ENCODE data around the gene CMTM1.

CMTM1 gene

DNA sequence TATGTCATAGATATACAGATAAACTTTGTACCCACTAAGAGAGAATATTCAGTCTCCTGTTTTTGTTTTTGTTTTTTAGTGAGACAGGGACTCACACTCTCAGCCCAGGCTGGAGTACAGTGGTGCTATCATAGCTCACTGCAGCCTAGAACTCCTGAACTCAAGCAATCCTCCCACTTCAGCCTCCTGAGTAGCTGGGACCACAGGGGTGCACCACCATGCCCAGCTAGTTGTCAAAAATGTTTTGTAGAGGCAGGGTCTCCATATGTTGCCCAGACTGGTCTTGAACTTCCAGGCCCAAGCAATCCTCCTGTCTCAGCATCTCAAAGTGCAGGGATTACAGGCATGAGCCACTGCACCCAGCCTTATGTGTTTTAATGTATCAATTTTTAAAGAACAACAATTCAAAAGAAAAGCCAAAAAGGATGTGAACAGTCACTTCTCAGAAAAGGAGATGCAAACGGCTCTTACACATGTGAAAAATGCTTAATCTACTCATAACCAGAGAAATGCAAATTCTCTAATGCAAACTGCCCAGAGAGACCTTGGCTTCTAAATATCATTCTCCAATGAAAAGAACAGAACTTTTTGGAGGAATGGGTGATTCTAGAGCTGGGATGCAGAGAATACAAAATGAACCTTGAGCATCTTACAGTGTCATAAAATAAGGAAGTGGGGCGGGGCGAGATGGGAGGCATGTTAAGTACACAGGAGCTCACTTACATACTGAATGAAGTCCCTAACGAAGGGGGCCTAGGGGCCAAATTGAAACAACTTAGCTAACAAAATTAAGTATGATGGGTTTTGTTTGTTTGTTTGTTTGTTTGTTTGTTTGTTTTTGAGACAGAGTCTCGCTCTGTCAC, 31.0 kb downstream of the CMTM1 start:
- no peaks in the 10 kb centered on the region for H3K27me3 Mint-ChIP-seq
- peak overlapping the region; percentile 41 for H3K4me3 Mint-ChIP-seq
- peaks cover 10% of the 10 kb centered on the region for H3K36me3 Mint-ChIP-seq
- CTCF ChIA-PET, result interaction anchor here (1.5 to 5.6 kb wide), 3 partner anchors 7 to 11 kb away, joined by 5 to 29 read pairs (median 10); no protein-coding TSS in a partner anchor
- H3K4me1 Mint-ChIP-seq, result peaks cover 57% of the 10 kb centered on the region
- peaks cover 8% of the 10 kb centered on the region for H3K9me3 Mint-ChIP-seq
- peak overlapping the region; percentile 95 for H3K27ac Mint-ChIP-seq
- peak; percentile 43 for DNase-seq

- Mint-ChIP-seq H3K4me3 (no peak overlapping the region), H3K36me3 (peaks cover 10% of the 10 kb centered on the region), H3K27me3 (no peaks in the 10 kb centered on the region), H3K4me1 (peaks cover 62% of the 10 kb centered on the region), H3K9me3 (peaks cover 8% of the 10 kb centered on the region), H3K27ac (peak overlapping the region; percentile 95)
- DNase-seq, result peak; percentile 42
- CTCF ChIA-PET, result interaction anchor here (1.4 to 5.6 kb wide), 2 partner anchors 8 to 10 kb away, joined by 4 to 29 read pairs; no protein-coding TSS in a partner anchor
These were observed 31.9 kb downstream of the CMTM1 start for GRCh38 chr16:66598111-66598510.

GRCh38 chr16:66599726-66600125, 33.5 kb downstream of the CMTM1 start:
- no peak for DNase-seq
- H3K4me1 Mint-ChIP-seq, result peaks cover 65% of the 10 kb centered on the region
- H3K27me3 Mint-ChIP-seq, result peaks cover 5% of the 10 kb centered on the region
- H3K9me3 Mint-ChIP-seq, result peaks cover 8% of the 10 kb centered on the region
- H3K4me3 Mint-ChIP-seq, result no peak overlapping the region
- H3K27ac Mint-ChIP-seq, result no peak overlapping the region
- CTCF ChIA-PET, result interaction anchor here (1.2 to 5.6 kb wide), 2 partner anchors 10 to 37 kb away, joined by 4 to 29 read pairs; no protein-coding TSS in a partner anchor
- H3K36me3 Mint-ChIP-seq, result peaks cover 13% of the 10 kb centered on the region

DNA sequence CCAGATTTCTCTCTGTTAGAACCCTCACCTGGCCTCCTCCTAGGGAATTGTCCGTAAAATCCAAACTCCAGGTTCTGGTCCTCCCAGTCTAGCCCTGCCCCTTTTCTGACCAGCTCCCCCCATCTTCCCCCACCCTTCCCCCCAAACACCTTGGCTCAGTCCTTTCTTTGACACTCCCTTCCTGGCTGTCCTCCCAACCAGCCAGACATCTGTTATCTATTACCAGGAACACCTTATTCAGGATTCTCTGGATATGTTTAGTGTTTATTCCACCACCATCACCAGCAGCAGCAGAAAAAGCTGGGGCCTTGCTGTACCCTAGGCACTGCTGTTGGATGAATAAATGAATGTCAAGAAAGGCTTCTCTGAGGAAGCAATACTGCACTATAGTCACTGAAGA, 34.2 kb downstream of the CMTM1 start:
- Mint-ChIP-seq H3K27ac (no peak overlapping the region), H3K4me3 (no peak overlapping the region), H3K9me3 (peaks cover 8% of the 10 kb centered on the region), H3K27me3 (peaks cover 5% of the 10 kb centered on the region), H3K36me3 (peaks cover 13% of the 10 kb centered on the region), H3K4me1 (peaks cover 60% of the 10 kb centered on the region)
- no peak for DNase-seq
- CTCF ChIA-PET, result interaction anchor here (0.8 to 5.6 kb wide), 4 partner anchors 11 to 194 kb away, joined by 3 to 29 read pairs (median 4); no protein-coding TSS in a partner anchor

DNA sequence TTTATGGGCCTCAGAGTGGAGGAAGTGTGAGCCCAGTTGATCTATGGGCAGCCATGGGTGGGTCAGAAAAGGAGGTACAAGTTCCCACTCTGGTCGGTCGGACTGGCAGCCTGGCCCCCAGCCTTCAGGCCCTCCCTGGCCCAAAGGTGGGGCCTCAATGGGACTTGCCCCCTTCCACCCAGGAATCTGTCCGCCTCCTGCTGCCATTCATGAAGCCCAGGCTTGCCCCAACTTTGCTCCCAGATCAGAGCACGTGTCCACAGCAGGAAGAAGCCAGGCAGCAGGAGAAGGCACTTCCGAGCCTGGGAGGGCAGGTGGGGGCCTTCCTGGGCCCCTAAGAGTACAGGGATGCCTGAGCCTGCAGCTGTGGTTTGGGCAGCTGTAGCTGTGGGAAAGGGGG, 35.2 kb downstream of the CMTM1 start:
- Mint-ChIP-seq H3K27ac (no peak overlapping the region), H3K27me3 (peaks cover 5% of the 10 kb centered on the region), H3K4me3 (no peak overlapping the region), H3K36me3 (peaks cover 18% of the 10 kb centered on the region), H3K9me3 (peaks cover 8% of the 10 kb centered on the region), H3K4me1 (peaks cover 65% of the 10 kb centered on the region)
- no peak for DNase-seq
- CTCF ChIA-PET, result interaction anchor here (1.1 to 5.6 kb wide), 2 partner anchors 12 to 50 kb away, joined by 3 to 29 read pairs; no protein-coding TSS in a partner anchor

DNA sequence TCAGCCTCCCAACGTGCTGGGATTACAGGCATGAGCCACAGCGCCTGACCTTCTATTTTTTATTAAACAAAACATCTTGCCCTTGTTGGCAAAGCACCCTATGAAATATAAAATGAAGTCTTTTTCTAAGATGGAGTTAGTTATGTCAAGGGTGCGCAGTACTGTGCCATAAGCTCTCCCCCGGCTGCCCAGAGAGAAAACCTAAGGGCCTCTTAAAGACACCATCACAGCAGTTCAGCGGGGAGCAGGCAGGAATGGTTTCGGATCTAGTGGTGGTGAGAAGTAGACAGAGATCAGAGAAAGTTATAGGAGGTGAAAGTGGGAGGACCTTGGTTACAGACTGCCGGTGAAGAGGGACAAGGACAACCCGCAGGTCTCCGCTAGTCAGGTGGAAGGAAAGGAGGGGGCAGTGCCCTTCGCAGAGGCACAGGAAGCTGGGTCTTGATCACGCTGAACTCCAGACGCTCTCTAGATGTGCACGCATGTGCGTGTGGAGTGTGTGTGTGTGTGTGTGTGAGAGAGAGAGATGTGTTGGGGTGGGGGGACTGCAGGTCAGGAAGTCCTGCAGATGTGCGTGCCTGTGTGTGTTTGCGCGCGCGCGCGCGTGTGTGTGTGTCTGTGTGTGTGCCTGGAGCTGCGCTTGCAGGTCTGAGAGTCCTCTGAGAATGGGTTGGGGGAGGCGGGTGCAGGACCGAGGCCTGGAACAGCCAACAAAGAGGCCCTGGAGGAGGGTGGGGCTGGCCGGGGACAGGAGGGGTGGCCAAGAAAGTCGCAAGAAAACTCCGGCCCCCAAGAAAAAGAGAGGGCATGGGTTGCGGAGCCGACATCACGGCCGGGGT, 37.5 kb downstream of the CMTM1 start:
- CTCF ChIA-PET, result interaction anchor here (1.1 to 1.8 kb wide), 6 partner anchors 10 to 197 kb away, joined by 3 to 14 read pairs (median 4); partner anchors contain the start of gene TK2
- Mint-ChIP-seq H3K36me3 (peaks cover 27% of the 10 kb centered on the region), H3K4me1 (peaks cover 64% of the 10 kb centered on the region), H3K27me3 (peaks cover 5% of the 10 kb centered on the region), H3K27ac (peak overlapping the region; percentile 97), H3K4me3 (peak overlapping the region; percentile 85), H3K9me3 (peaks cover 8% of the 10 kb centered on the region)
- peak; percentile 92 for DNase-seq

- Mint-ChIP-seq H3K36me3 (peaks cover 28% of the 10 kb centered on the region), H3K27ac (peak within 1 kb of the TSS; percentile 97), H3K9me3 (peaks cover 8% of the 10 kb centered on the region), H3K27me3 (peaks cover 5% of the 10 kb centered on the region), H3K4me1 (peaks cover 60% of the 10 kb centered on the region), H3K4me3 (peak within 1 kb of the TSS; percentile 85)
- peak; percentile 80 for DNase-seq
- CTCF ChIA-PET, result interaction anchor here (1.1 to 1.8 kb wide), 5 partner anchors 11 to 198 kb away, joined by 3 to 14 read pairs (median 5); no protein-coding TSS in a partner anchor
These were observed 38.3 kb downstream of the CMTM1 start, which contains the start of gene CMTM3 for GRCh38 chr16:66604376-66605176. Gene CMTM3 (plus strand): TSS chr16:66604704. CDS start chr16:66604806, 102 bp downstream.

GRCh38 chr16:66605177-66605978, 39.1 kb downstream of the CMTM1 start:
- peaks cover 8% of the 10 kb centered on the region for H3K9me3 Mint-ChIP-seq
- peaks cover 34% of the 10 kb centered on the region for H3K36me3 Mint-ChIP-seq
- H3K27ac Mint-ChIP-seq, result peak overlapping the region; percentile 77
- H3K4me3 Mint-ChIP-seq, result peak overlapping the region; percentile 79
- CTCF ChIA-PET, result interaction anchor here (1.1 to 1.8 kb wide), 3 partner anchors 46 to 199 kb away, joined by 3 to 7 read pairs (median 4); partner anchors contain the start of gene DYNC1LI2
- DNase-seq, result peak; percentile 56
- peaks cover 5% of the 10 kb centered on the region for H3K27me3 Mint-ChIP-seq
- peaks cover 52% of the 10 kb centered on the region for H3K4me1 Mint-ChIP-seq

- Mint-ChIP-seq H3K36me3 (peaks cover 34% of the 10 kb centered on the region), H3K27ac (peak overlapping the region; percentile 77), H3K4me1 (peaks cover 44% of the 10 kb centered on the region), H3K9me3 (peaks cover 2% of the 10 kb centered on the region), H3K4me3 (peak overlapping the region; percentile 79), H3K27me3 (peaks cover 5% of the 10 kb centered on the region)
- CTCF ChIA-PET, result interaction anchor here (0.9 to 4.9 kb wide), 6 partner anchors 9 to 322 kb away, joined by 3 to 47 read pairs (median 6); partner anchors contain the start of gene DYNC1LI2
- DNase-seq, result no peak
These were observed 39.9 kb downstream of the CMTM1 start for GRCh38 chr16:66605979-66606751.

- peaks cover 41% of the 10 kb centered on the region for H3K36me3 Mint-ChIP-seq
- H3K27me3 Mint-ChIP-seq, result peaks cover 5% of the 10 kb centered on the region
- no peaks in the 10 kb centered on the region for H3K9me3 Mint-ChIP-seq
- H3K4me3 Mint-ChIP-seq, result peak overlapping the region; percentile 24
- CTCF ChIA-PET, result interaction anchor here (0.6 to 4.9 kb wide), 41 partner anchors 9 to 320 kb away, joined by 3 to 47 read pairs (median 4); partner anchors contain the start of genes CKLF, CMTM2 and NAE1
- peaks cover 37% of the 10 kb centered on the region for H3K4me1 Mint-ChIP-seq
- H3K27ac Mint-ChIP-seq, result peak overlapping the region; percentile 86
- DNase-seq, result peak; percentile 88
These were observed 42.3 kb downstream of the CMTM1 start for GRCh38 chr16:66608241-66609138.

DNA sequence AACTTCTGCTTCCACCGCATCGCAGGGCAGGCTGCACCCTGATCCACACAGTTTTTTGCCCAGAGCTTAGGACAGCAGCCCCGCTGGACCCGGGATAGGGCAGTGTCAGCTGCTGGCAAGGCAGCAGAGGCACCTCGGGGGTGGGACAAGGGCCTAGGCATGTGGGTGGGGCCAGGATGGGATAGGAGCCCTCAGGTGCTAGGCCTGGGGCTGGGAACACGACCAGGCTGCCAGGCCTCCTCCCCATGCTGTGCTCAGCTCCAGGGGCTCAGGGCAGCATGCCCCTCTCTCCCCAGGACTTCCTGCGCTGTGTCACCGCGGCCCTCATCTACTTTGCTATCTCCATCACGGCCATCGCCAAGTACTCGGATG, 42.9 kb downstream of the CMTM1 start:
- H3K27me3 Mint-ChIP-seq, result peaks cover 2% of the 10 kb centered on the region
- CTCF ChIA-PET, result interaction anchor here (0.7 to 4.9 kb wide), 32 partner anchors 9 to 259 kb away, joined by 3 to 47 read pairs (median 4); partner anchors contain the start of genes CKLF and CMTM2
- no peak overlapping the region for H3K4me3 Mint-ChIP-seq
- peaks cover 40% of the 10 kb centered on the region for H3K36me3 Mint-ChIP-seq
- H3K27ac Mint-ChIP-seq, result no peak overlapping the region
- DNase-seq, result no peak
- peaks cover 32% of the 10 kb centered on the region for H3K4me1 Mint-ChIP-seq
- no peaks in the 10 kb centered on the region for H3K9me3 Mint-ChIP-seq

Measured in activated naive CD4-positive, alpha-beta T cell treated with anti-CD3 and anti-CD28 coated beads, Interleukin-2, amount 10 ng/mL, durations not matched to agents 7 days and 5 days (primary cell).